Stimulated activated CD4-positive, alpha-beta T cell treated with anti-CD3 and anti-CD28 coated beads, TNF-alpha, amount 100 ng/mL, for 4 hours (primary cell): ENCODE measurements around the gene IL11RA.

Experiments used
- DNase-seq, 3 experiments: peaks; one replicate each; pipeline ENCODE4 v3.0.0-alpha.2; 2020; ENCODE audit warnings: low read depth in 3 of 3

The IL11RA gene

GRCh38 chr9:34686231-34686630 lies 34.2 kb downstream of the IL11RA start:
- no peak for DNase-seq

- DNase-seq: no peak
Observed at GRCh38 chr9:34686732-34687131, 34.7 kb downstream of the IL11RA start.

GRCh38 chr9:34687276-34688030 lies 35.5 kb downstream of the IL11RA start:
- DNase-seq: no peak

GRCh38 chr9:34688329-34689115 lies 36.5 kb downstream of the IL11RA start:
- no peak for DNase-seq

GRCh38 chr9:34689116-34689470 lies 37.1 kb downstream of the IL11RA start:
- no peak for DNase-seq

GRCh38 chr9:34689512-34689911 lies 37.5 kb downstream of the IL11RA start:
- DNase-seq: no peak

- no peak for DNase-seq
Observed at GRCh38 chr9:34690983-34691935, 39.3 kb downstream of the IL11RA start, which contains the start of gene CCL19. Gene CCL19, minus strand, starts transcription at chr9:34691276. Its CDS starts 137 bp downstream, at chr9:34691139.

GRCh38 chr9:34691936-34692315 lies 39.9 kb downstream of the IL11RA start:
- DNase-seq: no peak

GRCh38 chr9:34693560-34693959 lies 41.6 kb downstream of the IL11RA start:
- DNase-seq: no peak

GRCh38 chr9:34694811-34695210 lies 42.8 kb downstream of the IL11RA start:
- no peak for DNase-seq

- peak; percentile 56 to 70 (median 59) for DNase-seq
Observed at GRCh38 chr9:34701023-34701768, 49.2 kb downstream of the IL11RA start.

GRCh38 chr9:34701769-34702736 lies 50.1 kb downstream of the IL11RA start:
- DNase-seq: peak; percentile 71 to 76 (median 72)

GRCh38 chr9:34707130-34707529 lies 55.1 kb downstream of the IL11RA start:
- no peak for DNase-seq

GRCh38 chr9:34709196-34709978 lies 57.4 kb downstream of the IL11RA start:
- no peak for DNase-seq

GRCh38 chr9:34710023-34710422 lies 58.0 kb downstream of the IL11RA start, which contains the start of gene CCL21:
Gene CCL21, minus strand, starts transcription at chr9:34710136. Its CDS starts 70 bp downstream, at chr9:34710066.
- no peak for DNase-seq
